GM23248 (cell line): Measurements from ENCODE around the gene EXD3. TPM values are rescaled to one million over a fixed set of nuclear protein-coding genes. Genes with fewer than 3 reads are reported as not detected.

ENCODE experiments used
- DNase-seq: peaks from one replicate; pipeline ENCODE4 v3.0.0-alpha.2; 2015
- H2AFZ ChIP-seq: fragments of 200-600 bp; sonication (generic); 2 replicates; pipeline ENCODE4 v1.6.1; 2016; ENCODE audit warnings: antibody characterized with exemption
- H3F3A ChIP-seq: fragments of 200-600 bp; sonication (generic); 2 replicates; pipeline ENCODE4 v1.6.1; 2016; ENCODE audit warnings: mild to moderate bottlenecking, antibody characterized with exemption, mixed run types; ENCODE audit not compliant: insufficient read depth
- H3K27ac ChIP-seq: fragments of 200-600 bp; sonication (generic); 2 replicates; pipeline ENCODE4 v1.5.1; 2016; ENCODE audit warnings: mild to moderate bottlenecking
- H3K27me3 ChIP-seq: fragments of 200-600 bp; sonication (generic); replicated peaks from 2 replicates; pipeline ENCODE4 v1.6.1; 2016; ENCODE audit warnings: mild to moderate bottlenecking; ENCODE audit not compliant: insufficient read depth
- H3K36me3 ChIP-seq: fragments of 200-600 bp; sonication (generic); 2 replicates; pipeline ENCODE4 v1.6.1; 2016; ENCODE audit warnings: low read depth, mild to moderate bottlenecking
- H3K4me1 ChIP-seq: fragments of 200-600 bp; sonication (generic); 2 replicates; pipeline ENCODE4 v1.6.1; 2016; ENCODE audit warnings: mild to moderate bottlenecking; ENCODE audit not compliant: insufficient read depth
- H3K4me2 ChIP-seq: fragments of 200-600 bp; sonication (generic); one replicate; pipeline ENCODE4 v1.6.1; 2016; ENCODE audit warnings: mild to moderate bottlenecking; ENCODE audit not compliant: unreplicated experiment
- H3K4me3 ChIP-seq: fragments of 200-600 bp; sonication (generic); 2 replicates; pipeline ENCODE4 v1.5.1; 2016; ENCODE audit warnings: mild to moderate bottlenecking
- H3K79me2 ChIP-seq: fragments of 200-600 bp; sonication (generic); 2 replicates; pipeline ENCODE4 v1.6.1; 2016; ENCODE audit warnings: mild to moderate bottlenecking; ENCODE audit not compliant: insufficient read depth
- H3K9ac ChIP-seq: fragments of 200-600 bp; sonication (generic); 2 replicates; pipeline ENCODE4 v1.6.1; 2016; ENCODE audit warnings: mild to moderate bottlenecking
- H3K9me2 ChIP-seq: fragments of 200-600 bp; sonication (generic); 2 replicates; pipeline ENCODE4 v1.6.1; 2016; ENCODE audit warnings: mixed run types, mild to moderate bottlenecking, moderate library complexity; ENCODE audit not compliant: insufficient read depth
- H3K9me3 ChIP-seq: fragments of 200-600 bp; sonication (generic); one replicate; pipeline ENCODE4 v1.6.1; 2017; ENCODE audit warnings: low read depth
- H4K20me1 ChIP-seq: fragments of 200-600 bp; sonication (generic); 2 replicates; pipeline ENCODE4 v1.6.0; 2016; ENCODE audit not compliant: insufficient read depth
- EZH2 ChIP-seq: fragments of 200-600 bp; sonication (generic); IDR thresholded peaks from 2 replicates; pipeline ENCODE4 v1.6.1; 2018; ENCODE audit warnings: antibody characterized with exemption, mild to moderate bottlenecking; ENCODE audit not compliant: insufficient read depth, poor library complexity, severe bottlenecking
- EZH2phosphoT487 ChIP-seq: fragments of 200-600 bp; sonication (generic); IDR thresholded peaks from 2 replicates; pipeline ENCODE4 v1.6.1; 2018; ENCODE audit warnings: antibody characterized with exemption, moderate library complexity, mild to moderate bottlenecking, low read depth; ENCODE audit not compliant: insufficient read depth
- WGBS, 2 experiments: methylation state at CpG; one replicate each; pipeline ENCODE4 v1.1.6; 2015 to 2017; ENCODE audit warnings: low lambda C conversion rate in 2 of 2, low coverage in 1 of 2; ENCODE audit errors: missing lambda C conversion rate in 2 of 2; 5-methylcytosine and 5-hydroxymethylcytosine counted together
- in situ Hi-C: fragments of 300-500 bp; cut with MboI; formaldehyde crosslinking; loops from 2 replicates; pipeline ENCODE4 v1.15.0; 2020
- polyA plus RNA-seq: library from polyadenylated mRNA; unstranded; fragments of >200 nt; fragmentation: Nextera tagmentation; extraction: Ambion mirVana; gene quantifications from 2 replicates; pipeline ENCODE4 v1.2.1, GENCODE V29; 2016
- total RNA-seq: library from RNA; depleted of rRNA; stranded (reverse); fragments of >200 nt; shearing (Covaris generic); gene quantifications from 2 replicates; pipeline ENCODE4 v1.2.3, GENCODE V29; 2014

EXD3 gene
- total and polyA plus RNA-seq, 2 experiments from 2014 or later: 10.1 to 11.6 TPM

DNA sequence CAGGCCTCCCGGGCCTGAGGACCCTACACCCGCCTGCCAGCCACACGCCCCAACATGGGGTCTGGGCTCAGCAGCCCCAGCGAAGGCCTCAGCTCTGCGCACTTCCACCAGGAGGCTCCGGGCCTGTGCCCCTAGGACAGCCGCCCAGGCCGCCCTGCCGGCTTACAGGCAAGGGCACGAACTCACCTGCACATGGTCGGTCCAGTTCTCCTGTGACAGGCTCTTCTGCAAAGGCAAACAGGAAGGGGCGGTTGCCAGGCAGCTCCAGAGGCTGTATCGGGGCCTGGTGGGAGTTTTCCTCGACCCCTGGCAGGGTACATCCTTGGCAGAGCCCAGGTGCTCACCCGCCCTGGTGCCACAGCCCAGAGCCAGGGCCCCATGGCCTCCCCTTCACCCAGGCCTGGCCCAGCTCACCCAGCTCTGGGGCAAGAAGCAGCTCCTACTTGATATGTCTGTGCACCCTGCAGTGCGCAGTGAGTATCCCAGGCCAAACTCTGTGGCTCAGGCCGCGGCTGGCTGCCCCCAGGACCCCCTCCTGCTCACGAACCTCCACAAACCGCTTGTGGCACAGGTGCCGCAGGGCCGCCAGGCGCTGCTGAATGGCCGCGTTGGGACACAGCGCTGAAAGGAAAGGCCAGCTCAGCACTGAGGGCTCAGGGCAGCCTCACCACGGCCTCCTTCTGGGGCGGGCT lies 68.7 kb downstream of the EXD3 start:
- no peak overlapping the region for H3K27ac ChIP-seq
- H3K4me1 ChIP-seq: no peaks in the 10 kb centered on the region
- no peaks in the 10 kb centered on the region for H3K9me2 ChIP-seq
- H3K36me3 ChIP-seq: no peaks in the 10 kb centered on the region
- no peak overlapping the region for H2AFZ ChIP-seq
- TF ChIP-seq EZH2: no peak
- TF ChIP-seq EZH2phosphoT487: no peak
- no peaks in the 10 kb centered on the region for H3F3A ChIP-seq
- no peak for DNase-seq
- H3K79me2 ChIP-seq: no peaks in the 10 kb centered on the region
- H4K20me1 ChIP-seq: no peaks in the 10 kb centered on the region
- no peak overlapping the region for H3K4me3 ChIP-seq
- no peak overlapping the region for H3K9ac ChIP-seq
- H3K27me3 ChIP-seq: no peaks in the 10 kb centered on the region
- in situ Hi-C loops: no loop called here
- H3K9me3 ChIP-seq: no peaks in the 10 kb centered on the region
- WGBS, 2 experiments: 86 to 89% methylated on average over 25 to 27 of the region's 28 CpGs
- no peak overlapping the region for H3K4me2 ChIP-seq

DNA sequence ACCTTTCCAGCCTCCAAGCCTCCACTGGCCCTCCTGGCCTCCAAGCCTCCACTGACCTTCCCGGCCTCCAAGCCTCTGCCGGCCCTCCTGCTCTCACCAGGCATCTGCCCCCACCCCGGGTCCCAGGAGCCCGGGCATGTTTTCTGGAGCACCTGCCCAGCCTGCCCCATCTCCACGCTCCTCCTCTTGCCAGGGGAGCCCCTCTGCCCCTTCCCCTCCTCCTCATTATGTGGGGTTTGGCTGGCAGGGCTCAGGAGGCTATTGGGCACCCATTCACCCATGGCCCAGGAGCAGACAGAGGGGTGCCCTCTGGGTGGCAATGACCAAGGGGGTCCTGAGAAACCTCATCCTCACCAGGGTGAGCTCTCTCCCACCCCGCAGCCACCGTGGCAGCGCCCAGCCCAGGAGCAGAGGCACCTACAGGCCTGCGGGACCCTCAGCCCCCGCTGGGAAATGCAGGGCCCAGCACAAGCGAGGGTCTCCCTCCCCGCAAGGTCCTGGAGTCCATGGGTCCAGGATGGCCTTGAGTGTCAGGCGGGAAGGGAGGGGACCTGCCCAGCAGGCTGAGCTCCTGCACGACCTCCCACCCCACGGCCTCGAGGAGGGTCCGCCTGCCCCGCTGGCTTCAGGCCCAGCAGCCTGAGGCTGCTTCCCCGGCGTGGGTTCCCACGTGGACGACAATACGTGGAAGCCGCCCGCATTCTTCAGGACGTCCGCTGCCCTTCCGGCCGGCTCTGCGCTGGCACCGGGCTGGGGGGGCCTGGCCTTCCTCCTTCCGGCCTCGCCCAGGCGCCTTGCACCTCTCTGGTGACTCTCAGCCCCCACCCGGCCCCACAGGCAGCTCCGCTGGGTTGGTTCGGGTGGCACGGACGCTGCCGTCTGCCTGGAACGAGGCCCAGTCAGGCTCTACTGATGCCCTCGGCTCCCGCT lies 69.5 kb downstream of the EXD3 start:
- Histone ChIP-seq H4K20me1 (no peaks in the 10 kb centered on the region), H3K9me3 (no peaks in the 10 kb centered on the region), H3K79me2 (no peaks in the 10 kb centered on the region), H3K36me3 (no peaks in the 10 kb centered on the region), H2AFZ (no peak overlapping the region), H3F3A (no peaks in the 10 kb centered on the region), H3K4me1 (no peaks in the 10 kb centered on the region), H3K9me2 (no peaks in the 10 kb centered on the region), H3K9ac (no peak overlapping the region), H3K27me3 (no peaks in the 10 kb centered on the region), H3K4me3 (no peak overlapping the region), H3K4me2 (no peak overlapping the region), H3K27ac (no peak overlapping the region)
- whole genome bisulfite sequencing, 2 experiments: 87 to 90% methylated on average over 40 to 43 of the region's 43 CpGs
- in situ Hi-C loops: no loop called here
- TF ChIP-seq EZH2phosphoT487 (no peak), EZH2 (no peak)
- DNase-seq: no peak

DNA sequence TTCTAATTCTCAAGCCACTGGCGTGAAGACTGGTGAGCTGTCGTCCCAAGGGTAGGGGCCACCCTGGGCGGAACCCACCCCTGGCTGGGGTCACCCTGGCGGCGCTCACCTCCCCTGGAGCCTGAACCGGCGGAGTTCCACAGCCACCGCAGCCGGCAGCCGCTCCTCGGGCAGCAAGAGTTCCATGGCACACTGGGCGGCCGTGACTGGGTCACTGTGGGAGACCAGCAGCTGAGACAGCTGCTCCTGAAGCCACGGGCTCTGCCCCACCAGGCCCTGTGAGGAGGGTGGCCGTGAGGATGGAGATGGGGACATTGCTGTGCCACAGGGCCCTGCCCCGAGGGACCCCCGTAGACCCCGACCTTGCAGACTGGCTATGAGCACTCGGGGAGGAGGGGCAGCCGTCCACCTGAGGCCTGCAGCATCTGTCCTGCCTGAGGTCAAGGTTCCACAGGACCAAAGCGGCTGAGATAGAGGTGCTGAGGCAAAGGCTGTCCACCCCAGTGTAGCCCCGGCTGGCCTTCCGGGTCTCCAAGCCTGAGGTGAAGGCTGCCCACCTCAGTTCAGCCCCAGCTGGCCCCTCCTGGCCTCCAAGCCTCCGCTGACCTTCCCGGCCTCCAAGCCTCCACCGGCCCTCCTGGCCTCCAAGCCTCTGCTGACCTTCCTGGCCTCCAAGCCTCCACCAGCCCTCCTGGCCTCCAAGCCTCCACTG lies 70.3 kb downstream of the EXD3 start:
- Histone ChIP-seq H3K27ac (no peak overlapping the region), H2AFZ (no peak overlapping the region), H3K9me3 (no peaks in the 10 kb centered on the region), H3K4me1 (no peaks in the 10 kb centered on the region), H4K20me1 (no peaks in the 10 kb centered on the region), H3K36me3 (no peaks in the 10 kb centered on the region), H3K27me3 (no peaks in the 10 kb centered on the region), H3K4me3 (no peak overlapping the region), H3K79me2 (no peaks in the 10 kb centered on the region), H3K4me2 (no peak overlapping the region), H3F3A (no peaks in the 10 kb centered on the region), H3K9me2 (no peaks in the 10 kb centered on the region), H3K9ac (no peak overlapping the region)
- 70 to 75% methylated on average over 25 of the region's 26 CpGs for WGBS, 2 experiments
- in situ Hi-C loops: no loop called here
- DNase-seq: no peak
- TF ChIP-seq EZH2 (no peak), EZH2phosphoT487 (no peak)

DNA sequence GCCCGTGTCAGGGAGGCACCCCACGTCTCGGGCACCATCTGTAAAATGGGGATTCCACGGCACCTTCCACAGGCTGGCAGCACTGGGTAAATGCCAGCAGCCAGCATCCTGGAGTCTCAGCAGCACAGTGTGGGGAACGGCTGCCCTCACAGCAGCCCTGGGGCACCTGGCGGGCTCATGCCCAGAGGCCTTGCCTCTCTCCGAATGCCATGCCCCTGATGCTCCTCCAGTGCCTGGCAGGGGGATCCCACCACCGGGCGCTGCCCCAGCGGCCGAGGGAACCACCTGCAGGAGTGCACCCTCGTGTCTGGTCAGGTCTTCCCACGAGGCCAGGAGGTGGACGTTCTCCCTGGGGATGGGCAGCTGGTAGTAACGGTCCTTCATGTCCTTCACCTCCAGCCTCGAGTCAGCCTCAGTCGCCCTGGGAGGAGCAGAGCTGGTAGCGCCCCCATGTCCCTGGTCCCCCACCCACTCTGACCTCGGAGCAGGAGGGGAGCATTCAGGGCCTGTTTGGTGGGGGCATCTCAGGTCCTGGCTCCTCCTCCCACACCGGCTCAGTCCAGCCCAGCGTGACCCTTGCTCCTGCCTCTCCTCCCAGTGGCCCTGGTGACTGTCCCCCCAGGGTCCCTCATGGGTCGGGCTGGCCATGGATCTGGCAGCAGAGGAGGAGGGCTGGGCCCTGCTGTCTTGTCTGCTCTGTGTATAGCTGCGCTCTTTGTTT lies 71.0 kb downstream of the EXD3 start:
- Histone ChIP-seq H3K9me2 (no peaks in the 10 kb centered on the region), H3K4me2 (no peak overlapping the region), H3K4me1 (no peaks in the 10 kb centered on the region), H3F3A (no peaks in the 10 kb centered on the region), H3K27ac (no peak overlapping the region), H3K9me3 (no peaks in the 10 kb centered on the region), H3K27me3 (no peaks in the 10 kb centered on the region), H3K9ac (no peak overlapping the region), H3K36me3 (no peaks in the 10 kb centered on the region), H3K79me2 (no peaks in the 10 kb centered on the region), H3K4me3 (no peak overlapping the region), H2AFZ (no peak overlapping the region), H4K20me1 (no peaks in the 10 kb centered on the region)
- TF ChIP-seq EZH2phosphoT487 (no peak), EZH2 (no peak)
- WGBS, 2 experiments: 69 to 72% methylated on average over 19 to 22 of the region's 23 CpGs
- in situ Hi-C loops: no loop called here
- DNase-seq: no peak
